ENCODE measurements around the gene AKR1B1. TPM values are rescaled to one million over a fixed set of nuclear protein-coding genes. Genes with fewer than 3 reads are reported as not detected.

The AKR1B1 gene
- total RNA-seq, 1 experiment from 2014 or later, result 166 TPM

DNA sequence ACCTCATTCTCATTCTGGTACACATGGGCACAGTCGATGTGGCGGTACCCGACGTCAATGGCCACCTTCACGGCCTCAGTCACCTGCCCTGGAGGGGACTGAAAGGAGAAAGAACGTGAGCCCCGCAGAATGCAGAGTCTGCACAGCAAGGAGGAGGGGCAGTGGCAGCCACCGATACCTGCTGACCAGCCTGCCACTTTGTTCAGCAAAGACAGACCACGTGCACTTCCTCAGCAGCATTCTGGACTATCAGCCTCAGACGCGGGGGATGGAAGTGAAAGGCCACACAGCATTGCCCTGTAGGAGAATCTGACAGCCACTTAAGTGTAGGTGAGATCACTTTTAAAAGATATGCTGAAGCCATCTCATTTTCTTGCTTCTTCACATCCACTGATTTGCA is 7.2 kb downstream of the AKR1B1 start:
- H4K91ac ChIP-seq (ENCODE audit: insufficient read length, low read depth, low read length), result no peak overlapping the region
- H3K18ac ChIP-seq (ENCODE audit: insufficient read length, low read depth, low read length), result no peak overlapping the region
- Mint-ChIP-seq H3K4me3 (no peak overlapping the region), H3K27ac (no peak overlapping the region; a peak in 1 of 7 replicates), H3K27me3 (ENCODE audit: low read depth) (no peaks in the 10 kb centered on the region), H3K36me3 (ENCODE audit: insufficient read depth in 1 of 3, low read depth in 3 of 3) (peaks cover 43 to 78% (median 69%) of the 10 kb centered on the region in 3 experiments), H3K4me1 (no peaks in the 10 kb centered on the region), H3K9me3 (no peaks in the 10 kb centered on the region)
- no peak overlapping the region for H2AK5ac ChIP-seq (ENCODE audit: insufficient read length, low read length)
- no peak overlapping the region for H4K5ac ChIP-seq (ENCODE audit: insufficient read length, low read depth, low read length)
- TF ChIP-seq, protein P1, sequence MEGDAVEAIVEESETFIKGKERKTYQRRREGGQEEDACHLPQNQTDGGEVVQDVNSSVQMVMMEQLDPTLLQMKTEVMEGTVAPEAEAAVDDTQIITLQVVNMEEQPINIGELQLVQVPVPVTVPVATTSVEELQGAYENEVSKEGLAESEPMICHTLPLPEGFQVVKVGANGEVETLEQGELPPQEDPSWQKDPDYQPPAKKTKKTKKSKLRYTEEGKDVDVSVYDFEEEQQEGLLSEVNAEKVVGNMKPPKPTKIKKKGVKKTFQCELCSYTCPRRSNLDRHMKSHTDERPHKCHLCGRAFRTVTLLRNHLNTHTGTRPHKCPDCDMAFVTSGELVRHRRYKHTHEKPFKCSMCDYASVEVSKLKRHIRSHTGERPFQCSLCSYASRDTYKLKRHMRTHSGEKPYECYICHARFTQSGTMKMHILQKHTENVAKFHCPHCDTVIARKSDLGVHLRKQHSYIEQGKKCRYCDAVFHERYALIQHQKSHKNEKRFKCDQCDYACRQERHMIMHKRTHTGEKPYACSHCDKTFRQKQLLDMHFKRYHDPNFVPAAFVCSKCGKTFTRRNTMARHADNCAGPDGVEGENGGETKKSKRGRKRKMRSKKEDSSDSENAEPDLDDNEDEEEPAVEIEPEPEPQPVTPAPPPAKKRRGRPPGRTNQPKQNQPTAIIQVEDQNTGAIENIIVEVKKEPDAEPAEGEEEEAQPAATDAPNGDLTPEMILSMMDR (conservative IDR thresholded peaks at IDR 0.05), result no peak
- H4K20me1 ChIP-seq (ENCODE audit: control insufficient read depth, insufficient read depth, insufficient read length), result no peaks in the 10 kb centered on the region
- no peaks in the 10 kb centered on the region for H3K27me3 ChIP-seq (ENCODE audit: insufficient read depth, low read length)
- H2BK12ac ChIP-seq (ENCODE audit: insufficient read length, low read depth, low read length), result no peak overlapping the region
- H3K4me1 ChIP-seq (ENCODE audit: insufficient read depth, low read length), result no peaks in the 10 kb centered on the region
- no peak overlapping the region for H2BK5ac ChIP-seq (ENCODE audit: insufficient read length, low read length)
- H3K4me2 ChIP-seq (ENCODE audit: insufficient read depth, insufficient read length, low read length), result no peak overlapping the region
- no peak overlapping the region for H3K27ac ChIP-seq (ENCODE audit: insufficient read length, low read depth, low read length)
- H2BK120ac ChIP-seq (ENCODE audit: low read depth, low read length, poor library complexity, severe bottlenecking), result no peak overlapping the region
- H3K79me2 ChIP-seq (ENCODE audit: insufficient read depth, low read length), result peaks cover 7% of the 10 kb centered on the region; the same call in 1 of the 2 replicates
- H3K9me3 ChIP-seq (ENCODE audit: control insufficient read depth, low read depth, low read length), result no peaks in the 10 kb centered on the region
- H3T11ph ChIP-seq (ENCODE audit: low read length), result no peak overlapping the region
- no peak overlapping the region for H4K8ac ChIP-seq (replicated peaks; ENCODE audit: insufficient read length, low read depth, low read length)
- no peak overlapping the region for H3K56ac ChIP-seq (ENCODE audit: insufficient read length, low read depth, low read length)
- DNase-seq, result no peak
- H2BK15ac ChIP-seq (ENCODE audit: low read depth, low read length), result no peak overlapping the region
- no peak overlapping the region for H3K4ac ChIP-seq (ENCODE audit: low read depth, low read length)
- peaks cover 11% of the 10 kb centered on the region for H3K79me1 ChIP-seq (ENCODE audit: insufficient read depth, low read depth, low read length, poor library complexity, severe bottlenecking)
- H3K23ac ChIP-seq (ENCODE audit: insufficient read length, low read depth, low read length), result no peak overlapping the region
- no peak overlapping the region for H2AFZ ChIP-seq (ENCODE audit: low read length)
- no peak overlapping the region for H2BK20ac ChIP-seq (ENCODE audit: low read depth, low read length, poor library complexity, severe bottlenecking)
- no CpG with 5 or more reads among the region's 11 CpGs for WGBS (ENCODE audit: extremely low coverage, insufficient read length, low lambda C conversion rate)
- no peak overlapping the region for H3K14ac ChIP-seq (ENCODE audit: insufficient read depth, low read length)
- H3K9ac ChIP-seq (ENCODE audit: extremely low read depth, insufficient read length, low read length), result no peak overlapping the region
- no peaks in the 10 kb centered on the region for H3K23me2 ChIP-seq (ENCODE audit: insufficient read length, low read depth, low read length, poor library complexity, severe bottlenecking)

Measured in H9 (cell line).